Stimulated activated CD8-positive, alpha-beta memory T cell treated with anti-CD3 and anti-CD28 coated beads, Interleukin-4, amount 100 ng/mL, for 48 hours (primary cell): ENCODE measurements around the gene BMPR1A.

Source experiments
- DNase-seq: peaks from one replicate; pipeline ENCODE4 v3.0.0-alpha.2; 2020

The BMPR1A gene

GRCh38 chr10:86768412-86769062, 12.1 kb downstream of the BMPR1A start:
- no peak for DNase-seq

DNA sequence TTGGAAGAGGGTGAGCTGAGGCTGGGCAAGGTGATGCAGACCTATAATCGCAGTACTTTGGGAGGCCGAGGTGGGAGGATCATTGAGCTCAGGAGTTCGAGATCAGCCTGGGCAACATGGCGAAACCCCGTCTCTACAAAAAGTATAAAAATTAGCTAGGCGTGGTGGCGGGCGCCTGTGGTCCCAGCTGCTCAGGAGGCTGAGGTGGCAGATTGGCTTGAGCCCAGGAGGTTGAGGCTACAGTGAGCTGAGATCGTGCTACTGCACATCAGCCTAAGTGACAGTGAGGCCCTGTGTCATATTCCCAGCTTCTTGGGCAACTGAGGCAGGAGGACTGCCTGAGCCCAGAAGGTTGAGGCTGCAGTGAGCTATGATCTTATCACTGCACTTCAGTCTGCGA, 13.6 kb downstream of the BMPR1A start:
- no peak for DNase-seq

- no peak for DNase-seq
These were observed 14.1 kb downstream of the BMPR1A start for GRCh38 chr10:86770412-86770960.

GRCh38 chr10:86773498-86773897, 17.1 kb downstream of the BMPR1A start:
- no peak for DNase-seq

GRCh38 chr10:86775056-86775869, 18.8 kb downstream of the BMPR1A start:
- DNase-seq, result no peak

- no peak for DNase-seq
These were observed 19.4 kb downstream of the BMPR1A start for GRCh38 chr10:86775870-86776180.

DNA sequence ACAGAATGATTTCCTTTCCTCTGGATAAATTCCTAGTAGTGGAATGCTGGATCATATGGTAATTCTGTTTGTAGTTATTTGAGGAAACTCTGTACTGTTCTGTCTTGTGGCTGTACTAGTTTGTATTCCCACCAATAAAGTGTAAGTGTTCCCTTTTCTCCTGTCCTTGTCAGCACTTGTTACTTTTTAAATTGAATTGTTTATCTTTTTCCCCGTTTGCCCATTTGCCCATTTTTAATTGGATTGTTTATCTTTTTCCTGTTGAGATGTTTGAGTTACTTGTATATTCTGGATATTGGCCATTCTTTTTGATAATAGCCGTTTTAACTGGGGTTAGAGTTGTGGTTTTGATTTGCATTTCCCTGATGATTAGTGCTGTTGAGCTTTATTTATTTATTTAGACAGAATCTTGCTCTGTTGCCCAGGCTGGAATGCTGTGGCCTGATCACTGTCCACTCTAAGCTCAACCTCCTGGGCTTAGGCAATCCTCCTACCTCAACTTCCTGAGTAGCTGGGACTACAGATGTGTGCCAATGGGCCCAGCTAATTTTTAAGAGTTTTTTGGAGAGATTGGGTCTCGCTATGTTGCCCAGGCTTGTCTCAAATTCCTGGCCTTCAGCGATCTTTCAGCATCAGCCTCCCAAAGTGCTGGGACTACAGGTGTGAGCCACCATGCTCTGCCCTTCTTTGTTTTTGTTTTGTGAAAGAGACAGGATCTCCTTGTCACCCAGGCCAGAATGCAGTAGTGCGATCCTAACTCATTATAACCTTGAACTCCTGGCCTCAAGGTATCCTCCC, 23.0 kb downstream of the BMPR1A start:
- no peak for DNase-seq

DNA sequence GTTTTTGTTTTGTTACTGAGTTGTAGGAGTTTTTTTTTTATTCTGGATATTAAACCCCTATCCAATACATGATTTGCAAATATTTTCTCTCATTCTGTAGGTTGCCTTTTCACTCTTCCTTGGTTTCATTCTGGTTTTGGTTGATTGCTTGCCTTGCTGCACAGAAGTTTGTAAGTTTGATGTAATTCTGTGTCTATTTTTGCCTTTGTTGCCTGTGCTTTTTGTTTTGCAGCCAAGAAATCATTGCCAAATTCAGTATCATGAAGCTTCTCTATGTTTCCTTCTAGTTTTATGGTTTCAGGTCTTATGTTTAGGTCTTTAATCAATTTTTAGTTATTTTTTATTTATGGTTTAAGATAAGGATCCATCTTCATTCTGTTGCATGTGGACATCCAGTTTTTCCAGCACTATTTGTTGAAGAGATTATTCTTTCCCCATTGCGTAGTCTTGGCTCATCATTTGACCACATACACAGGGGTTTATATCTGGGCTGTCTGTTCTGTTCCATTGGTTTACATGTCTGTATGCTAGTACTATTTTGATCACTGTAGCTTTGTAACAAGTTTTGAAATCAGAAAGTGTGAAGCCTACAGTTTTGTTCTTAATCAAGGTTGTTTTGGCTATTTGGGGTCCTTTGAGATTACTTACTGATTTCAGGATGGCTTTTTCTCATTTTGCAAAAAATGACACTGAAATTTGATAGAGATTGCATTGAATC, 26.4 kb downstream of the BMPR1A start:
- DNase-seq, result no peak

- no peak for DNase-seq
These were observed 28.6 kb downstream of the BMPR1A start for GRCh38 chr10:86785037-86785436.

DNA sequence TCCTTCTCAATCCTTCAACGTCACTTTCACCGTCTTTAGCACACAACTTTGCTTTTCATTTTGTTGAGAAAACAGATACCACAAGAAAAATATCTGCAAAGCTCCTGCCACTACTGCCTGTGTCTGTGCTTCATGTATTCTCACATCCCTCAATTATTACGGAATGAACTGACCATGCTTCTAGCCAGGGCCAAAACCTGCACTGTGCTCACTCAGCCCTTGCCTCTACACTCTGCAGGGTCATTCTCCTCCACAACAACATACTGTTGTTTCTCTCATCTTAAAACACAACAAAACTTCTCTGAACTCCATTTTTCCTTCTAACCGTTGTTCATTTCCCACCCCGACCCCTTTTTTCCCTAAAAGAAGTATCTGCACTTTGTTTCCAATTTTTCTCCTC, 29.5 kb downstream of the BMPR1A start:
- DNase-seq, result no peak

DNA sequence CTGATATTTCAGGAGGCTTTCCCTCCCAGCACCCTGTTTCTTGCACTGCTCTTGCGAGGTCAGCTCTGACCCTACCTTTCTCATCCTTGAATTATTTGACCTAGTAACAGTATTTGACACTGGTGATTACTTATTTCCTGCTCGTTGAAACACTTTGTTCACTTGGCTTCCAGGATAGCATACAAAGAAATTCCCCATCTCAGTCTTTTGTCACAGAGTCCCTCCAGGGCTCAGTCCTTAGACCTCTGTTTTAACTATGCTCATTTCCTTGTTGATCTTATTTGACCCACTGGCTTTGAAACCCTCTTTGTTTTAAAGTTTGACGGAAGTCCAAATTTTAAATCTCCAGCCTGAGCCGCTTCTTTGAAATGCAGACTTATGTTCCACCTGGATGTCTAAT, 29.9 kb downstream of the BMPR1A start:
- DNase-seq, result no peak

GRCh38 chr10:86790394-86790793, 34.0 kb downstream of the BMPR1A start:
- DNase-seq, result no peak

DNA sequence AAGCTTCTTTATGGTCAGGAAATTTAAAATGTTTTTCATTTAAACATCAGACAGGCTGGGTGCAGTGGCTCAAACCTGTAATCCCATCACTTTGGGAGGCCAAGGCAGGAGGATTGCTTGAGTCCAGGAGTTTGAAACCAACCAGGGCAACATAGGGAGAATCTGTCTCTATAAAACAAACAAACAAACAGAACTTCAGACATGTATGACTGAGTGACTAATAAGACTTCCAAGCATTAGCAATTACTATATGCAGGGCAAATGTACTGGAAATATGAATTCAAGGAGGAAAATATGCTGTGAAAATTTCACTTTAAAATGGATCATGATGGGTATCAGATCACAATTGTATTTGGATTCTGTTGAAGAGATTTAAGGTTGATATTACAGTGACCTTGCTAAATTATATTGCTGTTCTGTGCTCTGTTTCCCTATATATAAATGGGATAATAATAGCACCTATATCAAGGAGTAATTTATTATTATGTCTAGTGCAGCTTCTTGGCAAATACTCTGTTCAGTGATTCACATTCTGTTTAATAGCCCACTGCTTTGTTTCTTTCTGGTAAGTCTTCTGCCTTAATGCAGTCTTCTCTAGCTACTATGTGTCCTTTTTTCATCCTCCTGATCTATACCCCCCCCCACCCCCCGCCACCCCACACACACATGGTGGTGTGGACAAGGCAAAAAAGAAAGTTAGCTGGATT, 36.2 kb downstream of the BMPR1A start:
- DNase-seq, result no peak

DNA sequence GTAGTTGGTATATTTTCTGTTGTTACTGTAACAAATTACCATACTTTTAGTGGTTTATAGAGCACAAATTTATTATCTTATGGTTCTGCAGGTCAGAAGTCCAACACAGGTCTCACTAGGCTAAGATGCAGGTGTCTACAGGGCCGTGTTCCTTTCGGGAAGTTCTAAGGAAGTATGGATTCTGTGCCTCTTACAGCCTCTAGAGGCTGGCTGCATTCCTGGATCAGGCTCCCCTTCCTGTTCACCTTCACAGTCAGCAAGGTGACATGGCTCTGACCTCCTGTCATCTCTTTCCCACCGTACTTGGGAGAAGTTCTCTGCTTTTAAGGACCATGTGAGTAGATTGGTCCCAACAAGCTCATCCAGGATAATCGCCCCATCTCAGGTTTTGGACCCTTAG, 37.3 kb downstream of the BMPR1A start:
- DNase-seq, result no peak

DNA sequence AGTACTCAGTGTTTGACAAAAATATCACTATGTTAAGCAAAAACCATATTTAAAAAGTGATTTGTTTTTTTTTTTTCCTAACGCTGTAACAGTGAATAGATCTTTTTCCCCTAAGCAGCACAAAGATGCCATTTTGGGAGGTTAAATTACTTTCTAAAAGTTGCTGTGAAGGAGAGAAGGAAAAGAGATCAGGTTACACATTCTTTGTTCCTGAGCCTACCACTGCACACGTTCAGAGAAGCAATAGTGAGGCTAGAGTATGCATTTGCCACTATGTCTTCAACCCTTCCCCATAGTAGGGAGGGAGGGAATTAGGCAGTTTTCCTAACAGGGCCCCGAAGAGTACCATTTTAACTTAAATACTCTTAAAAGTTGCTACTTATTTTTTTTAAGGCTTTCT, 38.9 kb downstream of the BMPR1A start:
- no peak for DNase-seq

GRCh38 chr10:86798025-86798424, 41.6 kb downstream of the BMPR1A start:
- DNase-seq, result no peak

GRCh38 chr10:86798611-86799010, 42.2 kb downstream of the BMPR1A start:
- DNase-seq, result no peak

- DNase-seq, result no peak
These were observed 42.9 kb downstream of the BMPR1A start for GRCh38 chr10:86799188-86799845.

GRCh38 chr10:86801995-86802394, 45.6 kb downstream of the BMPR1A start:
- no peak for DNase-seq

- DNase-seq, result no peak
These were observed 46.2 kb downstream of the BMPR1A start for GRCh38 chr10:86802473-86803108.

DNA sequence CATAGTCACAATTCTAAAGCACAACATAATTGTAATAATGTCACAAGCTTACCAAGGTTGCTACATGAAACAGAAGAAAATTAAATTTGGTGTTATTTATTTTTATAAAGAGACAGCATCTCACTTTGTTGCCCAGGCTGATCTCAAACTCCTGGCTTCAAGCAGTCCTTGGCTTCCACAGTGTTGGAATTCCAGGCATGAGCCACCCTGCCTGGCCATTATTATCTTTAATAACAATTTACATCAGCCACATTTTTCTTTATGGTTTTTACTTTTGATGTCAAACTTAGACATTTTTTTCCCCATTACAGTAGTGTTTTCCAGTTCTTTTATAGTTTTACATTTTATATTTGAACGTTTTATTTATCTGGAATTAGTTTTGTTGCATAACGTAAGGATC, 46.7 kb downstream of the BMPR1A start:
- no peak for DNase-seq
